ENCODE results near the gene PRPF8.
A peak's percentile ranks its signal among the peaks of the same experiment; 100 is the strongest.
"Not testable (repeated sequence)": the region's sequence is repeated elsewhere in the genome, so short reads cannot be mapped to it uniquely, and the experiment has no call there.

Gene PRPF8

DNA sequence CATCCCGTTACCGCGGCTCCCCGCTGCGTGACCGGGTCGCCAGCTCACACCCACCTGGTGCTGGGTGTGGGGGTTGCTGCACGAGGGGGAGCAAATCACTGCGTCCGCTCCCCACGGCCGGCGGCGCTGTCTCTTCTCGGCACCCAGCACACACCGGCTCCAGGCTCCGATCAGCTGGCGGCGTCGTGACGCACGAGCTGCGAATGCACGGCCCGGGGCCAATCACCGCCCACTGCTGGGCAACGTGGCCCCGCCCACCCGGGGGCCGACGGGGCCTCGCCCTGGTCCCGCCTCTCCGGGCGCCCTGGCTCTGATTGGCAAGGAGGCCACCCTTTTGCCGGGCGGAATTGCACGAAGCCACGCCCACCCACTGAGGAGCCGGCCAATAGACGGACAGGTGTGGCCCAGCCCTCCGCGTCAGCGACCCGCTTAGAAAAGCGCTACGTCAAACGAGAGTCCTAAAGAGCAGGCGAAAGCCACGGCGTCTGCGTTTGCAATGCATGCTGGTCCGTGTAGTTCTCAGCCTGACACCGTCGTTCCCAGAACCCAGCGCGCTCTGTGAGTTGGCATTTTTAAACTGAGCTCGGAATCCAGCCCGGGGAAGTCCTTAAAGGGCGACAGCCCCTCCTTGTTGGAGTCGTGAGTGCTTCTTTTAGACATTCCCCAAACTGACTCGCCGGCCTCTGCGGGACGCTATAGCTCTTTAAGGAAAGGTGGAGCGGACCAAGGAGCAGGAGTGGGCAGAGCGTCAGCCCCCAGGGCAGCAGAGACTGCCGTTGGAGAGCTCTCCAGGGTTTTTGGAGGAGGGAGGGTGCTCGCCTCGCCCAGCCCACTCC lies 31.6 kb upstream of the PRPF8 start:
- DNase-seq: peak; percentile 97

DNA sequence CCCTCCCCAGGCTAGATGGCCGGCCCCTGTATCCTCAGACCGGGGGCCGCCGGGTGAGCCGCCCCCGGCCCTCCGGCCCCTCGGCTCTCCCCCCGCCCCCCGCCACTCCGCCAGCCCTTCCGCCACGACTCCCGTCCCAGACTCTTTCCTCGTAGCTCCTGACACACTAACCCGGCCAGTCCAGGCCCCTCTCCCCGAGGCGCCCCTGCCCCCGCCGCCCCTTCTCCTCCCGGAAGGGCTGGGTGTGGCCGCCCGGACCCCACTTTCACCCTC lies 31.1 kb upstream of the PRPF8 start:
- no peak for DNase-seq

DNA sequence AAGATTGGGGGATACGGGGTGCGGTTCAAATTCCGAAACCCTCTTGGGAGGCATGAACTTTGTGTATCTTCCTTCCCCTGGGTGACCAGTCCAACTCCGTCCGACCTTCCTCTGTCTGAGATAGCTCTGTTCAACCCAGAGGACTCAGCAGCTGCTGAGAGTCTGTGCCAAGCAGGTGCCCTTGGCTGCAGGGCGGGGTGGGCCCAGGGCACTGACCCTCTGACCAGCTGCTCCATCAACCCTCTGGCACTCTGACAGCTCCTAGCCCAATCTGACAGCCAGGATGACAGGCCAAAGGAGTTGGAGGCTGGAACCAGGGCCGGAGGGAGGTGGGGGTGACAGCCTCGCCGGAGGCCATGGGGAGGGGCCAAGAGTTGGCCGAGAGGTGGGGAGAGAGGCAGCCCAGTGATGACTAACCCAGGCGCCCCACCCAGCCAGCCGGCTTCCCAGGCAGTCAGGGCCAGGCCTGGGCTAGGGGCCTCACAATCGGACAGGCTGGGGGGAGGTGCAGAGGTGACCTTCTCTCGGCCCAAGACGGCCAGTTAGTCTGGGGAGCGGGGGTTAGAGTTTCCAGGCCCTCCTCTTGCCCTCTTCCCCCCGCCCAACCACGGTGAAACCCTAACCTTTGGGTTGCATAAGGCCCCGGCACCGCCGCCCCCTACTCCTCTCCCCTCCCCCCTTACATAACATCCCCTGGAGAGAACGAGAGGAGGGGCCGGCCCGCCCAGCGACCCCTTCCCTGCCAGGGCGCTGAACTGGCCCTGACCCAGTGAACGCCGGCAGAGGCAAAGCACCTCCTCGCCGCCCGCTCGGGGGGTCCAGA lies 30.5 kb upstream of the PRPF8 start:
- DNase-seq: no peak

DNA sequence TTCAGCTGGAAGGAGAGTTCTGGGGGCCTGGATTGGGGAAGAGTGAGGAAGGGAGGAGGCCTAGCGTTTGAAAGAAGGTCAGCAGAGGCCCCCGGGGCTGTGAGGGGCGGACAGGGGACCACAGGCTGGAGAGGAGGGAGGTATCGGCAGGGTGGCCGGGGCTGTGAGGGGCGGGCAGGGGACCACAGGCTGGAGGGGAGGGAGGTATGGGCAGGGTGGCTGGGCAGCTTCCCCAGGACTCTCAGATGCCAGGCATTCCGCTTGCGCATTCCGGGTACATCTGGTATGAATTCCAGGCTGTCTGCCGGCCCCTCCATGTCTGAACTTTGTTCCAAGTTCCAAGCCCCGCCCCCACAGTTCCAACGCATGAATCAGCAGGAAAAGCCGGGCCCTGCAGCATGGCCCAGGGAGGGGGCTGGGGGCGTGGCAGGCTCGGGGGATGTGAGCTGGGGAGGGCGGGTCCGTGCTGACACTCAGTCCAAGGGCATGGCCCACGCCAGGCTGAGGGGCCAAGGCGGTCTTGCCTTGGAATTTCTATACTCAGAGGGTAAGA lies 29.8 kb upstream of the PRPF8 start:
- no peak for DNase-seq

DNA sequence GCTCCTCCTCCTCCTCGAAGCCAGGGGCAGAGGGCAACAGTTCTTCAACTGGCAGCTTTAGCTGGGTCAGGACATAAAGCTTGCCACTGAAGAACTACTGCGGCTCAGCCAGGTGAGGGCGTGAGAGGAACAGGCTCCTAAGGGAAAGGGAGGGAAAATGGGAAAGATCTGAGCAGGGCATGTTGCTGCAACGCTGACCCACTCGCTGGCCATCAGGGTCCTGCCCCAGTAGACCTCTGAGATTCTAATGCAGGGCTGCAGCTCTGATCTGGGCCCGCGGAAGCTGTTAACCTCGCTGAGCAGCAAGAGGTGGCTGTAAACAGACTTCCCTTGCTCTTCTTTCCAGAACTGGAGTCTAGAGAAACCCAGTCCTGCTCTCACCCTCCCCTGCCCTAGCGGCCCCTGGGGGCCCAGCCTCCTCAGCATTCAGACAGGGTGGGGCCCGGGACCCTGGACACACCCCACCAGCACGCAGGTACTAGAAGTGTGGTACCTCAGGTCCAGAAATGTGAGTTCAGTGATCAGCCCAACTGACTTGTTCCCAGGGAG lies 29.3 kb upstream of the PRPF8 start:
- DNase-seq: no peak

DNA sequence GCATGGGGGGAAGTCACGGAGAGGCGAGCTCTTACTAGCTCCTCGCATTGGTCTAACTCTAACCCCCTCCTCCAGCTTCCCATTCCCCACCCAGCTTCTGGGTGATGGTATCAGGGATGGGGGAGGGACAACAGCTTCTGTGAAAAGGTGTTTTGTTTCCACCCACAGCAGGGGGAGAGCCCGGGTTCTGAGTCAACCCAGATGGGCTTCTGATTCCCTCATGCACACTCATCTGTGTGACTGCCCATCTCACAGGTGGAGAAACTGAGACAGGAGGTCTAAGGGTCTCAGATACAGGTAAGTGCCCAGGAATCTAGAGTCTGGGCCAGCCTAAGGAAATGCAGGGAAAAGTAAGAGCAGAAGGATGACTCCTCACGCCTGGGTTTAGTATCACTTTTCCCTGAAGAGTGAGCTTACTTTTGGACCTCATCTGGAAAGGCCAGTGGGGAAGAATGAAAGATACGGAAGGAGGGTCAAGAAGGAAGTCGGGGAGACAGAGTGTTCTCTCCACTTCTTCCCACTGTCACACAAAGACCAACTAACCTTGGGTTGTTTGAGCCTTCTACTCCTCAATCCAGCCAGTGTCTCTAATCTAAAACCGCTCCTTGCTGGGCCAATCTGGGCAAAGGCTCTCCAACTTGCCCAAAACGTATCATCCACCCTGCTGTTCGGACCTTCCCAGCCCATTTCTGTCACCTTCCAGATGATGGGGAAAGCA lies 28.7 kb upstream of the PRPF8 start:
- no peak for DNase-seq

DNA sequence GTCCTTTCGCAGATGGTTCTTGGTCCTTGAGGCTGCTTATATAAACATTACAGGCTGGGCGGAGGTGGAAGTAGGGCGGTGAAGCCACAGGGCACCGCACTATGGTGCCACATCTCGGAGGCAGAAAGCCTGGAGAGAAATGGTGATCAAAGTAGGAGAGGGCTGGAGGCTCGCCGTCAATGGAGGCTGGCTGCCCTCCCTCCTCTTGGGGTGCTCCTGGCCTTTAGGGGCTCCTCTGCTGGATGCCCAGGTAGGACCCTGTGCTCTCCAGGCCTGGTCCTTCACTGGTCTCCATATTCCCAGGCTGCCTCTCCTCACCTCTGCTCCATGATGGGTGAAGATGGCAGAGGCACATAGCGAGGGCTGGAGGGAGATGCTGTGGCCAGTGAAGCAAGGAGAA lies 27.6 kb upstream of the PRPF8 start:
- DNase-seq: no peak

DNA sequence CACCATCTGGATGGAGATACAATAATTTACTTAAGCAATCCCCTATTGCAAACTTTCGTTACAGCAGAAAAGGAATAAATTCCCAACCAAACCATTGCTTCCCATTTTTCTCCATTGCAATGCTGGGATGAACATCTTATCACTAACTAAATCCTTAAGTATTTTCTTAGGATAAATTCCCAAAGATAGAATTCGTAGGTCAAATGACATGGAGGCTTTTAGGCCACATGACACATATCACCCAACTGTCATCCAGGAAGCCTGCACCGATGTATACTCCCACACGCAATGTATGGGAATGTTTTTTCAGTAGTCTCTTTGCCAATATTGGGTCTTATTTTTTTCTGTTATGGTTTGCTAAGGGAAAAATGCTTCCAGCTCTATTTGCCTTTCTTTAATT lies 27.1 kb upstream of the PRPF8 start:
- DNase-seq: no peak

DNA sequence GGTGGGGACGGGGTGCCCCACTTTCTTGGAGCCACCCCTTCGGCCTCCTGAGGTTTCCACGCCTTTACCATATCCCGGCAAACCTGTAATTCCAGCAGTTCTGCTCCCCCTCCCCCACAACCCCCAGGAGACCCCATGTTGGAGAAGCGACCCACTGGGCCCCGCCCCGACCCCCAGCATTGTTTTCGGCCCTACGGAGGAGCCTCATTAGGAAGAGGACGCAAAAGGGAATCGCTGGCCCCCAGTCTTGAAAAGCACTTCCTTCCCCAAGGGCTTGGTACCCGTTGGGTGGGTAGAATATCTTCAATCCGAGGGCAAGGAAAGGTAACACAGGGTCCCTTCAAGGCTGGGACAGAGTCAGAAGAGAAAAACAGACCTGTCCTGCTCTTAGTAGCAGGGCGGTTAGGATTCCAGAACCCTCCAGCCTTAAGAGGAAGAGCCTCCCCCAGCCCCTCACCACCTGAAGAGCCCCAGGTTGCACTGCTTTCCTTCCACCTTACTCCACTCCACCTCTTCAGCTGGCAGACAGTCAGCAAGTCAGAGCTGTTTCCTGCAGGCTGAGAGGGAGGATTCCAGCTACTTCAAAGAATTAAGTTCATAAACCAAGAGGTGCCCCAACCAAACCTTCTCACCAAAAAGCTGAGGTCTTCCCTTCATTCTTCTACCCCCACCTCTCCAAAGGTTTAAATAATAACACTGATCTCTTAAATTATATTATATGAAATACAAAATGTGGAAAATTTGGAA lies 26.3 kb upstream of the PRPF8 start:
- no peak for DNase-seq

DNA sequence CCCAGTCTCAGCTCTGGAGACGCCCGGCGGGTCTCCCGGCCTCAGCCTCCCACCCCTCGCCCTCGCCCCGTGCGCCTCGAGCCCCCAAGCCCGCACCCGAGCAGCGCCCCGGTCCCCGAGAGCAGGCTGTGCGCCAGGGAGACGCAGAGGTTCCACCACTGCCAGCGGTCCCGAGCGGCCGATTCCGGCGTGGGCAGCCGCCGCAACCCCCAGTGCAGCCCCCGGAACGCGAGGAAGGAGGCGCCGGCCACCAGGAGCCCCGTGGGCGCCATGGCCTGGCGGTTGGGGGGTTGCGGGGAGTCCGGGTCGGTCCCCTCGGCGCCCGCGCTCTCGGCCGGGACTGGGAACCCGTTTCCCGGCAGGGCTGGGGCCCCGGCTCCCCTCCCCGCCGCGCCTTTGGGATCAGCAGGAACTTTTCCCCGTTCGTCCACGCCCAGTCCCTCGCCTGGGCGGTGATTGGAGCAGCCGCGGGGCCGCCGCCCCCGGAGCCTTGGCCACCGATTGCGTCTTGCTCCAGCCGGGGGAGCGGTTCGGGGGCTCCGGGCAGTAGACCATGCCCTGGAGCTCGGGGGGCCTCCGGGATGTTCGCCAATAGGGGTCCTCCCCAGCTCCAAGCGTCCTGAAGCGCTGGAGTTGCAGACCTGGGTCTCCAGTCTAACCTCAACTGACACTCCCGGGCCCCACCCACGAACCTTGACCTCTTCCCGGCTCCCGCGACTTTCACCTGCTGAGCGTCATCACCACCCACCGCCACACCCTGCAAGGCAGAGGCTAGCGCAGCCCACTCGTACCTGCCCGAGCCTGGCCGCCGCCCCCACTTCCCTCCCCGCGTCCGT lies 25.5 kb upstream of the PRPF8 start, which contains the start of gene TLCD2:
Gene TLCD2, minus strand, starts transcription at position 407 of the 836 bp plus-strand sequence. Its CDS starts 135 bp downstream, at position 272.
- no peak for DNase-seq

DNA sequence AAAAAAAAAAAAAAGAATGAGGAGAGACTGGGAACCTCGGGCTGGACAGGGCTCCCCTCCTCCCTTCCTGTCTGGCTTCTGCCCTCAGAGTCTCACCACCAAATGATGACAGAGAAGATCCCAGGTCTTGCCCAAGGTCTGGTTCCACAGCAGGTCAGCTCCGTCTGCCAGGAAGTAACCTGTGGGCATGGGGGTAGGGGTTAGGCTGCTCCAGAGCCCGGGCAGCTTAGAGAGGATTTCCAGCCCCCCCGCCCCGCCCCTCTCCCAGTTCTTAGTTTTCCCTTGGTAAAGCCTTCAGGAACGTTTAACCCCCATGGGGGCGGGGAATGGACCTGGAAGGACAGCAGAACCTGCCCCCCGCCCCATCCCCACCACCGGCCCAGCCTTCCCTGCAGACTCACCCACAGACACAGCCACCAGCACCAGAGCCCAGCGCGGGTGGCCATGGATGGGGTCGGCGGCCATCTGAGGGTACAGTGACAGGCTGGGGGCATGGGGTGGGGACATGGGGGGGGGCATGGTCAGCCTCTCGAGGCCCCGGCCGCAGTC lies 24.8 kb upstream of the PRPF8 start:
- no peak for DNase-seq

DNA sequence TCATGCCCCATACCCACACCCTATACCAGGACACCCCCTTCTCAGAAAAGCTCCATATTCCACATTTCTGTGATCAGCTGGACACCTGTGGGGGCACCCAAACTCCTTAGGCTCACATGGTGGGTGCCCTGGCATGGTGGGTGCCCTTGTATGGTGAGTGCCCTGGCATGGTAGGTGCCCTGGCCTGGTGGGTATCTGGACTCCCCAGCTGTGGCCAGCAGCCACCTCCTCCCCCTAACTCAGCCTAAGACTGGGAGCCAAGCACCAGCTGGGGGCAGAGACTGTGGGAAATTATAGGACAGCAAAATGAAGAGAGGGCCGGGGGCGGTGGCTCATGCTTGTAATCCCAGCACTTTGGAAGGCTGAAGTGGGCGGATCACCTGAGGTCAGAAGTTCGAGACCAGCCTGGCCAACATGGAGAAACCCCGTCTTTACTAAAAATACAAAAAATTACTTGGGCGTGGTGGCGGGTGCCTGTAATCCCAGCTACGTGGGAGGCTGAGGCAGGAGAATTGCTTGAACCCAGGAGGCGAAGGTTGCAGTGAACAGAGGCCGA lies 24.2 kb upstream of the PRPF8 start:
- DNase-seq: not testable (repeated sequence)

DNA sequence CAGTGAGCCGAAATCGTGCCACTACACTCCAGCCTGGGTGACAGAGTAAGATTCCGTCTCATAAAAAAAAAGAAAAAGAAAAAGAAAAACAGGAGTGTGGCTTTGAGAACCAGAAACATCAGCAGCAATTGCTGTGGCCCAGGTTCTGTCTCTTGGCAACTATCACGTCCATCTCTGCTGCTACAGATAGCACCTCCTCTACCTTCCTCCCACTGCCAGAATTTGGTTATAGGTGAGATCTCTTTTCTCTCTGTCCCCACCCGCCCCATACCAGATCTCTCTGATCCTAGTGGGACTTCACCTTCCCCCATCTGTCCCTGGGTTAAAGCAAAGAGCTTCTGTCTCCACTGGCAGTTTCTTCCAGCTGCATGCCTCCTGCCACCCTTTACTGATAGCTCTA lies 22.4 kb upstream of the PRPF8 start:
- DNase-seq: no peak

DNA sequence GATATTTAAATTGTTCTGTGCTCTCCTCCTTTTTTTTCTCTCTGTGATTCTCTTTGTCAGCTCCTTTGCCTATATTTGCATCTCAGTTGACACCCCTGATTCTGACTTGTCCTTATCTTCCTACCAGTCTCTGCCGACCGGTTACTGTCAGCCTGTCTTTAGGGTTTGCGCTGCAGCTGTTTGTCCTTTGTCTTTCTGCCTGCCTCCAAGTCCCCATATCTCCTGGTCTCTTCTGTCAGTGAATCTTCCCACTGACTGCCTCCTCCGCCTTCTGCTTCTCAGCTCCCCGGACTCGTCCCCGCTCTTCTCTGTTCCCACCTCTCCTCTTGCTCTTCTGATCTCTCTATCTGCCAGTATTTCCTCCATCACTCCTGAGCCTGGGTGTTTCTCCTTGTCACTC lies 20.3 kb upstream of the PRPF8 start:
- DNase-seq: no peak

DNA sequence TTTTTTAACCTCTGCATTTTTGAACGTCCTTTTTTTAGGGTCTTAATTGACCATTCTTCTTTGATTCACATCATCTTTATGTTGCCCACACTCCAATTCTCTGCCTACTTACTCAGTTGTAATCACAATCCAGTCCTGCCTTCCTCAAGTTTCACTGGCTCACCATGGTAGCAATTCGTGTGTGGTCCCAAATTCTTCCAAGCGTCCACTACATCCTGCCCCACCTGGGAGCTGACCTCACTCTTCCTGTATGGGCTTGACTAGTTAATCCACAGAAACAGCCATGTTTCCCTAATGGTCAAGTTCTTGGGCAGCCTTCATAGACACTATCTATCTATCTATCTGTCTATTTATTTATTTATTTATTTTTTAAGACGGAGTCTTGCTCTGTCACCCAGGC lies 18.4 kb upstream of the PRPF8 start:
- DNase-seq: no peak

DNA sequence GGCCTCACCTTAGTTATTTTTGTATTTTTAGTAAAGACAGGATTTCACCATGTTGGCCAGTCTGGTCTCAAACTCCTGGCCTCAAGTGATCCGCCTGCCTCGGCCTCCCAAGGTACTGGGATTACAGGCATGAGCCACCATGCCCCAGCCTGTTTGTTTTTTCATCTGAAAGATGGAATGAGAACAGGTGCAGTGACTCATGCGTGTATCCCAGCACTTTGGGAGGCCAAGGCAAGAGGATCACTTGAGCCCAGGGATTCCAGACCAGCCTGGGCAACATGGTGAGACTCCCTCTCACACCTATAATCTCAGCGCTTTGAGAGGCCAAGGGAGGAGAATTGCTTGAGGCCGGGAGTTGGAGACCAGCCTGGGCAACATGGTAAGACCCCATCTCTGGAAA lies 15.2 kb upstream of the PRPF8 start:
- DNase-seq: not testable (repeated sequence)

DNA sequence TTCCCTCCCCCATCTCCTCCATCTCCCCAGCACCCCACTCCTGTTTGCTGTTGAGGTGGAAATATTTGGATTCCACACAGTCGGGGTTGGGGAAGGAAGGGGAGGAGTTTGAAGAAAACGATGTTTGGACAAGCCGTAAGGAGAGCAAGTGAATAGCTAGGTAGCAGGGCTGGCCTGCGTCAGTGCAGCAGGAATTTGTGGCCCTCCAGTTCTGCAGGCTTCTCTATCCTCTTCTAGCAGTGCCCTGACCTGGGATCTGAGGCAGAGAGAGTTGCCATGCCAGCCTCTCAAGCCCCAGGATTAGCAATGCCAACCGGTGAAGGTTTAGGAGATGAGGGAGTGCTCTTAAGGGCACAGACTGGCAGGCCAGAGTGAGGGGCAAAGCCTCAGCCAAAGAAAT lies 13.0 kb upstream of the PRPF8 start:
- no peak for DNase-seq

DNA sequence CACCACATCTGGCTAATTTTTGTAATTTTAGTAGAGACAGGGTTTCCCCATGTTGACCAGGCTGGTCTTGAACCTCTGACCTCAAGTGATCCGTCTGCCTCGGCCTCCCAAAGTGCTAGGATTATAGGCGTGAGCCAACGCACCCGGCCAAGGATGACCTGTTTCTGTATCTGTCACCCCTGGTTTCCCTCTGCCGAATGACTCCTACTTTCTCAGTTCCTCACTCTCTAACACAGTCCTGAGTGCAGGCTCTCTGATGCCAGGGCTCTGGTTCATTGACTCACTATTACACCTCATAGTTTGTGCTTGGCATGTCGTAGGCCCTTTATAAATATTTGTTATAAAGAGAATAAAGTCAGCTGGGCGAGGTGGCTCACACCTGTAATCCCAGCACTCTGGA lies 10.7 kb upstream of the PRPF8 start:
- DNase-seq: no peak

DNA sequence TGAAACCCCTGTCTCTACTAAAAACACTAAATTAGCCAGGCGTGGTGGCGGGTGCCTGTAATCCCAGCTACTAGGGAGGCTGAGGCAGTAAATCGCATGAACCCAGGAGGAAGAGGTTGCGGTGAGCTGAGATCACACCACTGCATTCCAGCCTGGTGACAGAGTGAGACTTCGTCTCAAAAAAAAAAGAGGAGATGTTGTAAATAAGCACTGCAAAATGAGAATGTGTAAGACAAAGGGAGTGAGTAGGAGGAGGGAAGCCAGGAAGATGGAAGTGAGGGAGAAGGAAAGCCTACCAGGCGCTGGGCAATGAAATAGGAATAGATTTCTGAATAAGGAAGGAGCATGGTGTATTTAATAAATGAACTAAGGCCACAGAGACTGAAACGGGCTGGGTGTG lies 8.7 kb upstream of the PRPF8 start:
- DNase-seq: no peak

DNA sequence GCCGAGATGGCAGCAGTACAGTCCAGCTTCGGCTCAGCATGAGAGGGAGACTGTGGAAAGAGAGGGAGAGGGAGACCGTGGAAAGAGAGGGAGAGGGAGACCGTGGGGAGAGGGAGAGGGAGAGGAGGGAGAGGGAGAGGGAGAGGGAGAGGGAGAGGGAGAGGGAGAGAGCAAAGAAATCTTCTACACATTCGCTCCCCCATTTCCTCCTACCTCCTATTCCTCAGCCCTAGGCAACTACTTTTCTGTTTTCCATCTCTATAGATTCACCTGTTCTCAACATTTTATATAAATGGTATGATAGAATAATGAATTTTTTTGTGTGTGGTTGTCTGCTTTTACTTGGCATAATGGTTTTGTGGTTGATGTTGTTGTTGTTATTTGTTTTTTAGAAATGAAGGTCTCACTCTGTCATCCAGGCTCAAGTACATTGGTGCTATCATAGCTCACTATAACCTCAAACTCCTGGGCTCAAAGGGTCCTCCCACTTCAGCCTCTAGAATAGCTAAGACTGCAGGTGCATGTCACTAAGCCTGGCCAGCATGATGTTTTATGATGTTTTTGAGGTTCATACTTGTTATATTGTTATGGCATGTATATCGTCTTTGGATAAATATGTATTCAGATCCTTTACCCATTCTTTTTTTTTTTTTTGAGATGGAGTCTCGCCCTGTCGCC lies 6.0 kb upstream of the PRPF8 start:
- no peak for DNase-seq
